Fibroblast of lung (primary cell): Measurements from ENCODE around the gene TREML4. TPM values are rescaled to one million over a fixed set of nuclear protein-coding genes. Genes with fewer than 3 reads are reported as not detected.

Experiments used
- DNase-seq, 2 donors: peaks; one replicate each; pipeline versions ENCODE4 v3.0.0 to v3.0.0-alpha.2; 2010; ENCODE audit warnings: low read depth in 2 of 2
- H2AFZ ChIP-seq: 2 replicates; pipeline ENCODE4 v1.5.1; 2012; ENCODE audit warnings: low read length, control low read depth, inconsistent platforms
- H3K27ac ChIP-seq: 2 replicates; pipeline ENCODE4 v1.5.1; 2011; ENCODE audit warnings: low read length, control low read depth; ENCODE audit not compliant: insufficient read depth
- H3K27me3 ChIP-seq: 2 replicates; pipeline ENCODE4 v1.5.1; 2011; ENCODE audit warnings: mild to moderate bottlenecking, low read length; ENCODE audit not compliant: control insufficient read depth, insufficient read depth
- H3K36me3 ChIP-seq: 2 replicates; pipeline ENCODE4 v1.5.1; 2011; ENCODE audit warnings: low read length; ENCODE audit not compliant: control insufficient read depth, insufficient read depth
- H3K4me1 ChIP-seq: 2 replicates; pipeline ENCODE4 v1.5.1; 2011; ENCODE audit warnings: low read length; ENCODE audit not compliant: control insufficient read depth, insufficient read depth; ENCODE audit errors: extremely low read depth
- H3K4me2 ChIP-seq: 2 replicates; pipeline ENCODE4 v1.5.1; 2011; ENCODE audit warnings: low read length, control low read depth; ENCODE audit not compliant: insufficient read depth; ENCODE audit errors: extremely low read depth
- H3K4me3 ChIP-seq, 4 experiments: fragments of 200-600 bp in 1 of 4; sonication (generic) in 1 of 4; replicated peaks in 1 of 4; 2 replicates each; pipeline ENCODE4 v1.5.1; 2011 to 2016; ENCODE audit warnings: low read length in 4 of 4, low read depth in 3 of 4, mild to moderate bottlenecking in 3 of 4, control low read depth in 2 of 4, inconsistent platforms in 1 of 4, mixed read lengths in 1 of 4; ENCODE audit not compliant: insufficient read depth in 1 of 4; ENCODE audit errors: control extremely low read depth in 1 of 4
- H3K79me2 ChIP-seq: 2 replicates; pipeline ENCODE4 v1.5.1; 2012; ENCODE audit warnings: mild to moderate bottlenecking, low read length, inconsistent platforms; ENCODE audit not compliant: control insufficient read depth, insufficient read depth
- H3K9ac ChIP-seq: 2 replicates; pipeline ENCODE4 v1.5.1; 2011; ENCODE audit warnings: mild to moderate bottlenecking, low read length, control low read depth; ENCODE audit not compliant: insufficient read depth
- H3K9me3 ChIP-seq: 2 replicates; pipeline ENCODE4 v1.5.1; 2012; ENCODE audit warnings: low read depth, low read length; ENCODE audit not compliant: control insufficient read depth, insufficient read depth
- H4K20me1 ChIP-seq: 2 replicates; pipeline ENCODE4 v1.5.1; 2011; ENCODE audit warnings: low read length; ENCODE audit not compliant: control insufficient read depth, insufficient read depth; ENCODE audit errors: extremely low read depth
- EZH2 ChIP-seq: IDR thresholded peaks from 2 replicates; pipeline ENCODE4 v1.5.1; 2012; ENCODE audit warnings: low read length, control low read depth, mild to moderate bottlenecking; ENCODE audit errors: missing control alignments
- polyA plus RNA-seq, 2 donors: library from polyadenylated mRNA; depleted of rRNA in 1 of 2; stranded (reverse) in 1 of 2; unstranded in 1 of 2; fragments of >200 nt; gene quantifications; 2 replicates each; pipeline ENCODE4 v1.2.1, GENCODE V29; 2011 to 2012; ENCODE audit warnings: missing spikeins in 1 of 2
- total RNA-seq: library from RNA; depleted of rRNA; stranded (reverse); fragments of >200 nt; gene quantifications from 2 replicates; pipeline ENCODE4 v1.2.1, GENCODE V29; 2014
- TF ChIP-seq, protein P1 (sequence below), 2 donors: IDR thresholded peaks in 1 of 2; conservative IDR thresholded peaks in 1 of 2; 1 replicate in 1 of 2; 2 replicates in 1 of 2; pipeline ENCODE4 v1.5.1; 2011 to 2012; ENCODE audit warnings: low read length in 2 of 2, control low read depth in 1 of 2, inconsistent platforms in 1 of 2, low read depth in 1 of 2, mild to moderate bottlenecking in 1 of 2

Gene TREML4
- total and polyA plus RNA-seq, 2 donors (not counting 1 experiment from before 2014, with no cell fraction given) = not detected

DNA sequence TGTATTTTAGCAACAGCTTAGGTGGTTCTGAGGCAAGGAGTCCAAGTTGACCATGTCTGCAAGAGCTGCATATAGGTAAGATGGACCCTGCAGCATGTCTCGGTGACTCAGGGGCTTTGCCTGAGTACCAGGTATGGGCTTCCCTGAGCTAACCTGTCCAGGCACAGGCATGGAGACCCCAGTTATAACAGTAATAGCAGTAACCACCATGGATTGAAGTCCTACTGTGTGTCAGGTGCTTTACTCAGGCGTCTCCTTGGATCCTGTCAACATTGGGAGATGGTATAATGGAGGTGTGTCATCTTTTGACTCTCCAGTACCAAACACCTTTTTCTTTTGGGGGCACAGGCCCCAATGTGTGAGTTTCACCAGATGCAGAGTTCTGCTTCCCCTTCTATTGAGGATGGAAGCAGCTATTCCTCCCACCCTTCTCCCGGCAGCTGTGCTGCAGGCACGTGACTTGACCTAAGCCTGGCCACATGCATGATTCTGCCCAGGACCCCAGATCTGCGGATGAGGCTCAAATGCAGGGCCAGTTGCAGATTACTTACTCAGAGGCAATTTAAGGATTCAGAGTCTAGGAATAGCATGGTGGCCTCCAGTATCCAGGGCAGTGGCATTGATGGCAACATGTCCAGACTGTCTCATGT, 44.6 kb downstream of the TREML4 start:
- H3K9ac ChIP-seq = no peak overlapping the region
- no peak overlapping the region for H3K27ac ChIP-seq
- no peaks in the 10 kb centered on the region for H3K4me1 ChIP-seq

DNA sequence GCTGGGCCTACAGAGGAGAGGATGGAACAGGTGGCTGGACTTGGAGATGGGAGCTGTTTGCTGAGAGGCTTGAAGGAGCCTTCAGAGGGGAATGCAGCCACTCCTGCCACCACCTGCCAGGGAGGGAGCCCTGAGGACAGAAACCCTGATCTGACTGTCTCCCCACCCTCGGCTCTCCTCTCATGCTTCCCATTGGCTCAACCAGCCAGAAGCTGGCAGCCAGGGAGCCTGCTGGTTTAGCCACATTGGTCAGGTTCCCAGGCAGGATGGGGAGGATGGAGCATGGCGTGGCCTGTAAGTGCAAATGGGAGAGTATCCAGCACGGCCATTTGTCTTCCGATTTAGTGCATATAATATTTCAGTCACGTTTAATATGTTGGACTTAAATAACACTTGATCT, 45.6 kb downstream of the TREML4 start:
- Histone ChIP-seq H2AFZ (no peak overlapping the region), H3K9ac (no peak overlapping the region), H3K9me3 (no peaks in the 10 kb centered on the region), H3K27ac (no peak overlapping the region), H3K4me1 (no peaks in the 10 kb centered on the region), H3K4me2 (no peak overlapping the region), H3K79me2 (no peaks in the 10 kb centered on the region), H4K20me1 (no peaks in the 10 kb centered on the region), H3K27me3 (no peaks in the 10 kb centered on the region), H3K4me3 (no peak overlapping the region), H3K36me3 (no peaks in the 10 kb centered on the region)
- DNase-seq = no peak
- TF ChIP-seq, protein P1, sequence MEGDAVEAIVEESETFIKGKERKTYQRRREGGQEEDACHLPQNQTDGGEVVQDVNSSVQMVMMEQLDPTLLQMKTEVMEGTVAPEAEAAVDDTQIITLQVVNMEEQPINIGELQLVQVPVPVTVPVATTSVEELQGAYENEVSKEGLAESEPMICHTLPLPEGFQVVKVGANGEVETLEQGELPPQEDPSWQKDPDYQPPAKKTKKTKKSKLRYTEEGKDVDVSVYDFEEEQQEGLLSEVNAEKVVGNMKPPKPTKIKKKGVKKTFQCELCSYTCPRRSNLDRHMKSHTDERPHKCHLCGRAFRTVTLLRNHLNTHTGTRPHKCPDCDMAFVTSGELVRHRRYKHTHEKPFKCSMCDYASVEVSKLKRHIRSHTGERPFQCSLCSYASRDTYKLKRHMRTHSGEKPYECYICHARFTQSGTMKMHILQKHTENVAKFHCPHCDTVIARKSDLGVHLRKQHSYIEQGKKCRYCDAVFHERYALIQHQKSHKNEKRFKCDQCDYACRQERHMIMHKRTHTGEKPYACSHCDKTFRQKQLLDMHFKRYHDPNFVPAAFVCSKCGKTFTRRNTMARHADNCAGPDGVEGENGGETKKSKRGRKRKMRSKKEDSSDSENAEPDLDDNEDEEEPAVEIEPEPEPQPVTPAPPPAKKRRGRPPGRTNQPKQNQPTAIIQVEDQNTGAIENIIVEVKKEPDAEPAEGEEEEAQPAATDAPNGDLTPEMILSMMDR (conservative IDR thresholded peaks at IDR 0.05 in 1 of 2, IDR thresholded peaks at IDR 0.05 in 1 of 2; ENCODE audit: low read depth in 1 of 2, low read length in 2 of 2) = no peak
- no peak for TF ChIP-seq EZH2

More for the DNA sequence above, 44.6 kb downstream of the TREML4 start:
- TF ChIP-seq, protein P1 (conservative IDR thresholded peaks at IDR 0.05 in 1 of 2, IDR thresholded peaks at IDR 0.05 in 1 of 2; ENCODE audit: low read depth in 1 of 2, low read length in 2 of 2) = no peak
- TF ChIP-seq EZH2 = no peak
- Histone ChIP-seq H3K9me3 (no peaks in the 10 kb centered on the region), H2AFZ (no peak overlapping the region), H3K4me2 (no peak overlapping the region), H3K79me2 (no peaks in the 10 kb centered on the region), H4K20me1 (no peaks in the 10 kb centered on the region), H3K4me3 (no peak overlapping the region), H3K27me3 (no peaks in the 10 kb centered on the region), H3K36me3 (no peaks in the 10 kb centered on the region)
- DNase-seq = no peak

DNA sequence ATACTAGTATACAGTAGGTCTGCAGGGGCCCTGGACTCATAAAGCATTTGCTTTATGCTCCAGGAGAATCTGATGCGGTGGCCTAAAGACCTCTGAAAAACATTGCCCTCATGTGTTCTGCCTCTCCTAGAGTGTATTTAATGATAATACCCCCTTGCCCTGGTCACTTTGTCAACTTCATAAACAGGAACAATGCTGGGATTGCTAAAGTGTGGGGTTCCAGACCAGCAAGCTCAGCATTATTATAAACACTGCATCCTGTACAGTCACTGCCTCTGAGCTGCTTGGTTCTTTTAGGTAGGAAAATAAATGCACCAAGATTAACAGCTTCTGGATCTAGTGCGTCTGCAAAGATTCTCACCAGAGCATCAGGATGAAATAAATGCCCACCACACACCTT, 46.1 kb downstream of the TREML4 start:
- Histone ChIP-seq H3K9me3 (no peaks in the 10 kb centered on the region), H2AFZ (no peak overlapping the region), H3K36me3 (no peaks in the 10 kb centered on the region), H4K20me1 (no peaks in the 10 kb centered on the region), H3K27ac (no peak overlapping the region), H3K79me2 (no peaks in the 10 kb centered on the region), H3K9ac (no peak overlapping the region), H3K4me2 (no peak overlapping the region), H3K4me3 (no peak overlapping the region), H3K4me1 (no peaks in the 10 kb centered on the region), H3K27me3 (no peaks in the 10 kb centered on the region)
- no peak for DNase-seq
- TF ChIP-seq EZH2 = no peak
- TF ChIP-seq, protein P1 (conservative IDR thresholded peaks at IDR 0.05 in 1 of 2, IDR thresholded peaks at IDR 0.05 in 1 of 2; ENCODE audit: low read depth in 1 of 2, low read length in 2 of 2) = no peak
